Measurements from ENCODE around the gene RAB3IL1. TPM values are rescaled to one million over a fixed set of nuclear protein-coding genes. Genes with fewer than 3 reads are reported as not detected.
A peak's percentile ranks its signal among the peaks of the same experiment; 100 is the strongest.

The RAB3IL1 gene
- total and polyA plus RNA-seq, 9 of the 15 experiments (the other 6 are each of a cell fraction or from before 2014, with no cell fraction given) = 0.15 to 42.6 (median 15.5) TPM

GRCh38 chr11:61950035-61950547 lies 32.7 kb upstream of the RAB3IL1 start, which contains the start of gene BEST1 (continued):
- no peak for TF ChIP-seq SIN3A (IDR thresholded peaks at IDR 0.05; ENCODE audit: borderline replicate concordance in 2 of 2, control insufficient read depth in 1 of 2, low read depth in 2 of 2, low read length in 2 of 2)
- TF ChIP-seq NCOA6 (IDR thresholded peaks at IDR 0.05) = no peak
- TF ChIP-seq GATA2 (CRISPR knock-in tag; IDR thresholded peaks at IDR 0.05) = no peak
- 0 out of 2 replicates have a peak, but pooled peaks have one; percentile 58 for TF ChIP-seq ZFP1 (CRISPR knock-in tag; IDR thresholded peaks at IDR 0.05)
- TF ChIP-seq BCL6 (CRISPR knock-in tag; IDR thresholded peaks at IDR 0.05) = no peak
- TF ChIP-seq MEF2A (IDR thresholded peaks at IDR 0.05; ENCODE audit: control insufficient read depth, low read depth, low read length) = no peak
- no peak for TF ChIP-seq STAT6 (CRISPR knock-in tag; IDR thresholded peaks at IDR 0.05)
- TF ChIP-seq EP300 (IDR thresholded peaks at IDR 0.05; ENCODE audit: low read length) = no peak
- TF ChIP-seq ZNF274 (IDR thresholded peaks at IDR 0.05; ENCODE audit: borderline replicate concordance, low read depth, low read length) = no peak
- TF ChIP-seq ZNF764 (CRISPR knock-in tag; IDR thresholded peaks at IDR 0.05; ENCODE audit: low read depth) = no peak
- no peak for TF ChIP-seq TSHZ1 (CRISPR knock-in tag; IDR thresholded peaks at IDR 0.05)
- TF ChIP-seq NR4A1 (CRISPR knock-in tag; IDR thresholded peaks at IDR 0.05) = no peak
- peak; percentile 89; the same call in 1 of the 2 replicates for TF ChIP-seq NR4A1 (tag; IDR thresholded peaks at IDR 0.05)
- TF ChIP-seq MYBL2 (IDR thresholded peaks at IDR 0.05; ENCODE audit: low read depth) = no peak
- no peak for TF ChIP-seq MYBL2 (CRISPR knock-in tag; IDR thresholded peaks at IDR 0.05; ENCODE audit: borderline replicate concordance)
- no peak for TF ChIP-seq ZNF24 (IDR thresholded peaks at IDR 0.05)

Measured in K562 (cell line).